Stimulated activated CD4-positive, alpha-beta T cell treated with anti-CD3 and anti-CD28 coated beads, TNF-alpha, amount 100 ng/mL, for 1 hour (primary cell): Measurements from ENCODE around the gene HPS5.

ENCODE experiments used
- DNase-seq, 3 donors: peaks; one replicate each; pipeline ENCODE4 v3.0.0-alpha.2; 2020; ENCODE audit warnings: low read depth in 3 of 3, low spot score in 1 of 3

Gene HPS5

DNA sequence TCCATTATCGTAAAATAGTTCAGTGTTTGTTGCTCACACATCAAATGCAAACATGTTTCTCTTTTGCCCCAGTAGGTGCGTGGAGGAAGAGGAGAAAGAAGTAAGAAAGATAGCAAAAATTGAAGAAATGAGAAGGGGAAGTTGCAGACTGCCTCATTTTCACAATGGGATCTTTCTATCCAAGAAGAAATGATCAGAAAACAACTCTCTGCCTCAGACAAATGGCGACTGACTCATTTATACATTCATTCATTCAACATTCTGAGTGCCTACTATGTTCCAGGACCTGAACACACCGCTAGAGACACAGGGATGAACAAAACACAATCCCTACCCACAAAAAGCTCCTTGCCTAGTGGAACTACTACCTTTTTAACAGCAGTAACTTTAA is 367 bp downstream of the HPS5 start:
- no peak for DNase-seq

GRCh38 chr11:18320617-18321016 is 1.3 kb downstream of the HPS5 start:
- DNase-seq, result no peak

DNA sequence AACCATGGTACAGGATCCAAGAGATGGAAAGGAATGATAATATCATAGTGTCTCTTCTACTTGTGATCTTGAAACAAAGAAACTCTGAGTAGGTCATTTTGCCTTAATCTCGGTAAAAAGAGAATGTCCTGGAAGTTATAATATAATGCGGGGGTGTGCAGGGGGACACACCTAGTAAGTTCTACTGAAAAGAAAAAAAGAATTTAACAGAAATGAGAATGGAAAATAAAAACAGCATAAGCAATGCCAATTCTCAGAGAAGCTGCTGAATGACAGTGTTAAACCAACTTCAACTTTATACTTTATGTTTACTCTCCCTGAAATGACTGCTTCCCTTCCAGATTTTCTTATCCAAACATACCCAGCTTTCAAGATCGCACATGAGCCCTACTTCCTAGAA is 2.0 kb downstream of the HPS5 start:
- no peak for DNase-seq

DNA sequence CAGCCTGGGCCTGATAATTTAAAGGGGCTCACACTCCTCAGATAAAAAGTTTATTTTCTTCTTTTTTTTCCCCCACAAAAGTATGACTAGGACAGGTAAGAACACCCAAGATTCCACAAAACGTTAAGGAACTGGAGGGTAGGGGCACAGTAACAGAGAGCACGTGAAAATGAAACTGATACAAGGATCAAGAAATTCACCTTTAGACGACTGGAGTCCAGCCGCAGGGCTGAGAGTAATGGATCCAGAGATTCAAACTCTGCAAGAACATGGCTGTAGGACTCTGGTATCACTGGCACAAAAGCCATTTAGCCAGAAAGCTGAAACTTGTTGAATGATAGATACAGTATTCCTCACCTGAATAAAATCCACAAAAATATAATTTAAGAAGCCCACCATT is 4.4 kb downstream of the HPS5 start:
- no peak for DNase-seq

GRCh38 chr11:18315893-18316292 is 6.0 kb downstream of the HPS5 start:
- DNase-seq, result no peak

GRCh38 chr11:18314784-18315523 is 7.0 kb downstream of the HPS5 start:
- DNase-seq, result no peak

- DNase-seq, result no peak
Measured at GRCh38 chr11:18313965-18314763, 7.8 kb downstream of the HPS5 start.

GRCh38 chr11:18312663-18313420 is 9.1 kb downstream of the HPS5 start:
- DNase-seq, result no peak

DNA sequence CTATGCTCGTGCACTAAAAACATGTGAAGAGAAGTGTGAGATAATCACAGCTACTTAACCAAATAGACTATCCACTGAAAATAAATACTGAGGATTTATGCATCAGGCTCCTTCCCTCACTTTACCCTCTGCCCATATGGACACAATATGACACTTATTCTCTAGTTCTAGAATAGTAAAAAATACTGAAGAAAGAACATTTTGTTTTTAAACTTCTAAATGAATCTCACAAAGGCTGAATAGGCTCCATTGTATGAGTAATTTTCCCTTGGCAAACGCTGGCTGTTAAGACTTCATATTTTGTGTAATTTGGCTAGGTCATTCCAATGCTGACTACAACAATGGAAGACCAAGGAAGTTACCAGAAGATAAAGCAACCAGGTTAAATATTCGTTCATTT is 9.9 kb downstream of the HPS5 start:
- no peak for DNase-seq

- DNase-seq, result no peak
Measured at GRCh38 chr11:18310800-18311340, 11.1 kb downstream of the HPS5 start.

DNA sequence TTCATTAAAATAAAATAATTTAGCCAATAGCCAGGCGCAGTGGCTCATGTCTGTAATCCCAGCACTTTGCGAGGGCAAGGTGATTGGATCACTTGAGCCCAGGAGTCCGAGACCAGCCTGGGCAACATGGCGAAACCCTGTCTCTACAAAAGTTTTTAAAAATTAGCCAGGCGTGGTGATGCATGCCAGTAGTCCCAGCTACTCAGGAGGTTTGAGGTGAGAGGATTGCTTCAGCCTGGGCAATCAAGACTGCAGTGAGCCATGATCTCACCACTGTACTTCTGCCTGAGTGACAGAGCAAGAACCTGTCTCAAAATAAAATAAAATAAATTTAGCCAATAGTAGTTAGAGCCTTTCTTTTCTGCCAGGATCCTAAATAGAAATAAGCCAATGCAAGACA is 12.2 kb downstream of the HPS5 start:
- no peak for DNase-seq

GRCh38 chr11:18308242-18308641 is 13.7 kb downstream of the HPS5 start:
- DNase-seq, result no peak

DNA sequence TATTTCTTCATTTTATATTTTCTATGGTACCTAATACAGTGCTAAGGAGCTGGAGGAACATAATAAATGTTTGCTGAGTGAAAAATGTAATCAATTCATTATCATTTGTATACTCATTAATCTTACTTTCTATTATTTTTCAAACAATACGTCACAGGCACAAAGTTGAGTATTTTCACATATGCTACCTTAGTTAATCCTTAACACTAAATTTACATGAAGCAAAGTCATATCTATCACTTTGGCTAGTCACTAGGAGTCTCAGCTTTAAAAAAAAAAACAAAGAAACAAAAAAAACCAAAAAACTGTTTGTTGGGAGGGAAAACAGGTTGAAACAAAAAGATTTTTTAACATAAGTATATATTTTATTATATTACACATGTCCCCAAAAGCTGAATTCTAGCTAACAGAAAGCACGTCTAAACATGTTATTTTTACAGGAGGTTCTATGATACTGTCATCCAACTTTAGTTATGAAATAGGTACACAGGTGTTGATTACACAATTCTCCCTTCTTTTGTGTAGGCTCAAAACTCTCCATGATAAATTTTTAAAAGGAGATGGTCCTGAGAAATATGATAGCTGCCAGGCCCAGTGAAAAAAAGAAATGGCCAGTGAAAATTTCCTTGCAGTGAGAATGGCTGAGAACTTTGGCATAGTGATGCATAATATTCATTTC is 14.3 kb downstream of the HPS5 start:
- no peak for DNase-seq

DNA sequence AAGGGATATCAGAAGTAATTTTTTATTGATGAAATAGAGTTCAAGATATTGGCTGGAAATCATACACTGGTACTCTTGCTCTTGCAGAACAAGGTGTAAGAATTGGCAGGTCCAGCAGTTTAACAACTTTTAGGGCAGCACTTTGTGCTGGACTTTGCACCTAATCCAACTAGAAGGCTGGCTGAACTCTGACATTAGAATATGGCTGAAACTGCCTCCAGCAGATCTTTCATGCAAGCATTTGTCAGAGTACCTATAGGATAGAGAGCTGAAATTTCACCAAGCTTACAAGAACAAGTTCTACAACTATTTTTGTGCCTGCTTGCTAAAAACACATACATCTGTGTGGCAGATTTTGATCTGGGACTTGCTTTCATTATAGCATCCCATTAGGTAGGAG is 17.2 kb downstream of the HPS5 start:
- DNase-seq, result no peak

- DNase-seq, result no peak
Measured at GRCh38 chr11:18299721-18300120, 22.2 kb downstream of the HPS5 start.

GRCh38 chr11:18295316-18295715 is 26.6 kb downstream of the HPS5 start:
- no peak for DNase-seq

DNA sequence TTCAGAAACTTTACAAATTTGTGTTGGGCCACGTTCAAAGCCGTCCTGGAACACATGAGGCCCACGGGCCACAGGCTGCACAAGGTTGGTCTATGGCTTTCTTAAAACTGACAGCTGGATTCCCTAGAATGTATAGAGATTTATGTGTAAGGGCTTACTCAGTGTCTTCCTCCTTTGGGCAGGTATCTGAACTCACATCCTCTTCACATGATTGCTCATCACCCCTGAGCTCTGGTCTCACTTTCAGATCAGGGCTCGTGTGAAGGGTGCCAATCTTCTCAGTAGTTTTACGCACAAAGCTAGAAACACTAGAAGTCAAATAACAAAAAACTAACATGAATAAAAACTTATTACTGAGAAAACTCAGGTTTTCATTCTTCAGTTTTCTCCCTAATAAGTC is 27.1 kb downstream of the HPS5 start:
- DNase-seq, result no peak

- DNase-seq, result no peak
Measured at GRCh38 chr11:18288911-18289310, 33.0 kb downstream of the HPS5 start.

GRCh38 chr11:18285841-18286240 is 36.1 kb downstream of the HPS5 start:
- no peak for DNase-seq

- no peak for DNase-seq
Measured at GRCh38 chr11:18282626-18283025, 39.3 kb downstream of the HPS5 start.

GRCh38 chr11:18280438-18281045 is 41.4 kb downstream of the HPS5 start:
- DNase-seq, result no peak
